ENCODE results near the gene TSR1.

The TSR1 gene

DNA sequence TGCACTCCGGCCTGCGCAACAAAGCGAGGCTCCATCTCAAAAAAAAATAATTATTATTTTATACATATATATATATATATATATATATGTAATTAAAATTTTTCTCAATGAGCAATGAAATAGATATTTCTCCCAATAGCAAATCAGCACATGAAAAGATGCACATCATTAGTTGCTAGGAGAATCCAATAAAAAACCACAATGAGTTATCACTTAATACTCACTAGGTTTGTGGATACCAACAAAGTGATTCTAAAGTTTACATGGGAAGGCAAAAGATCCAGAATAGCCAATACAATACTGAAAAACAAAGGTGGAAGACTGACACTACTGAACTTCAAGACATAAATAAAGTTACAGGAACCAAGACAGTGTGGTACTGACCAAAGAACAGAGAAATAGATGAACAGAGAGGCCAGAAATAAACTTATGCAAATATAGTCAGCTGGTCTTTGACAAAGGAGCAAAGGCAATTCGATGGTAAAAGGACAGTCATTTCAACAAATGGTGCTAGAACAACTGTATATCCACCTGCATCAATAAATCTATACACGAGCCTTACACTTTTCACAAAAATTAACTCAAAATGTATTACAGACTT is 46.3 kb downstream of the TSR1 start:
- no peak for DNase-seq (ENCODE audit: low read depth in 3 of 3, low spot score in 1 of 3)

DNA sequence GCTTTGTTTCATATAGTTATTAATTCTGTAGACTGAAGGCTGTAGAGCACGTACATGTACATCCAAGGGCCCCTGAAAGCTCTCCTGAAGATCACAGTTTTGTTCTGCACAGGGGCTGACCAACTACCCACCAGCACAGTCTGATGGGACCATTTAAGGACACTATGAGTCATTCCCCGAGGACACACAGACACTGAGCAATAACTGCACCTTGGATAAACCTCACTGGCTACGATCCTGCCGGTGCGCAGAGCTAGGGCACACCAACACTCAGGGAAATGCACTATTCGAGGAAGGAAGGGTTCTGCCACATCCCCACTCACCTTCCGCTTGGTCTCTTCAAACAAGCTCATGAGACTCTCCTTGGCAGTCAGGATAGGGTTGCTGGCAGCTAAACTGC is 53.0 kb downstream of the TSR1 start:
- DNase-seq (ENCODE audit: low read depth in 3 of 3, low spot score in 1 of 3): no peak

DNA sequence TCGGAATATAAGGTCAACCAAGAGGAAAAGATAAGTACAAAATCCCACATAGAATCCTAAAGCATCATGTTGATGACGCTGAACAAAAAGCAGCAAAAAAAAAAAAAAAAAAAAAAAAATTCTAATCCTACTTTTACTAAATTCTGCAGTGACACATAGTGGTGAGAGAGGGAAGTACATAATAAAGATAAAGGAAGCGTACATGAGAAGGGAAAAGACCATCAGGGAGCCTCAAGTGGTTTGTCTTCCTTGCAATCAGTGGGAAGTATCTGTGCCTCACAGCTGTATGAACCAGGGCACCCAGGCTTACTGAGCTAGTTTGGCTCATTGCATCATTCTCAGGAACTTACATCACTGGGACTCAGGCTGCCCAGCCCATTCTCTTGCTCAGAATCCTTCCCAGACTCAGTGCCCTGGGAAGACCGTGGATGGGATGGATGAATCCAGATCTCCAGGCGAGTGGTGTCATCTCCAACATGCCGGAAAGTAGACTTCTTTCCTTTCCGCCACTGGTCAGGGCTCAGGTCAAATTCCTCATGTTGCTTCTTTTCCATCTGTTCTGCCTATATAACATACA is 53.9 kb downstream of the TSR1 start:
- no peak for DNase-seq (ENCODE audit: low read depth in 3 of 3, low spot score in 1 of 3)

- DNase-seq (ENCODE audit: low read depth in 3 of 3, low spot score in 1 of 3): no peak
Observed at GRCh38 chr17:2279707-2280106, 56.5 kb downstream of the TSR1 start.

DNA sequence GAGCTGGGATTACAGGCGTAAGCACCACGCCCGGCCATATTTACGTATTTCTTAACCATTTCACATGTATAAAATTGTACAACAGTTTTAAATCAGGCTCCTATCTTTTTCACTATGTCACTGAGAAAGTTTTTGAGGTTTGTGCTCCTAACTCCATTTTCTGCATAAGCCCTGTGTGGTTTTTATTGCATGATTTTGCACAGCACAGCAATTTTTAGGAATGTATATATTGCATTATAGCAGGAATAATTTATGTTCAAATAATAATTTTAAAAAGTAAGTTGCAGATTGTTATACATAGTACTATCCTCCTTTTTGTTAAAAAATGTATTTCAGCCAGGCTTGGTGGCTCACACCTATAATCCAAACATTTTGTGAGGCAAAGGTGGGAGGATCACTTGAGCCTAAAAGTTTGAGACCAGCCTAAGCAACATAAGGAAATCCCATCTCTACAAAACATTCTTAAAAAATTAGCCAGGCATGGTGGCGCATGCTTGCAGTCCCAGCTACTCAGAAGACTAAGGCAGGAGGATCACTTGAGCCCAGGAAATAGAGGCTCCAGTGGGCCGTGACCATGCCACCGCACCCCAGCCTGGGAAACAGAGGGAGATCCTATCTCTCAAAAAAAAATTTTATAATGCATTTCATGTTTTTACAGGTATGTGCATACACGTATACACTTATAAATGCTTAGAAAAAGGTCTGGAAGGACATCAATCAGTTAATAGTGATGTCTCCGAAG is 58.7 kb downstream of the TSR1 start:
- DNase-seq (ENCODE audit: low read depth in 3 of 3, low spot score in 1 of 3): no peak

DNA sequence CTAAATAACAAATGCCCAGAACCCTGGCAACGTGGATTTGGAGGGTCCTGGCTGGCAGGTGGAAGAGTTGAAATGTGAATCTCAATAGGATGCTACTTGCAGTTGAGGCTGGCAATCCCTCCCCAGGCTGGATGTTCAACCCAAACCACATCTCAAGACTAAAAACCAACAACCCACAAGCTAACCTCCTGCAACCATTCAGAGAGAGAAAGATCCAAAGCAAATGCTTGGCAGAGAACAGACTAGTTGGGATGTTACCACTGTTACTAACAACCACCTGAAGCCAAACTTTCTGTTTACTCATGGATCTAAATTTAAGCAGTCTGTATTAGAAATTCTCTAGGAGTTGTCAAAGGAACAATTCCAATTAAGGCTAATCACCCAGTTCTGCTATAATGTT is 60.5 kb downstream of the TSR1 start:
- DNase-seq (ENCODE audit: low read depth in 3 of 3, low spot score in 1 of 3): no peak

DNA sequence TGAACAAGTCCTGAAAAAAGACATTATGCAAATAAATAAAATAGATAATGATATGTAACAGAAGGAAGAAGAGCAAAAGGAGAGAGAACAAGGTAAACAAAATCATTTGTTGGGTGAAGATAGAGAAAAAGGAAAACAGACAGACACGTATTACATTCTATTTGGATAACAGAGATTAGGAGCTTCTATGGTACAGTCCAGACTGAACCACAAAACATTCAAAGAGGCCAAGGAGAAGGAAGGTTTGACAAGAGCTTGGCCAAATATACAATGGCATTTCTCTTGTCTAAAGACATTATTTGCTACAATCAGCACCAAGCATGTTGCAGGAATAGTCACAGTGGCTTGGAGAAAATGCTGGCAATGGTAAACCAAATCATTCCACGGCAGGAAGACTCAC is 61.8 kb downstream of the TSR1 start:
- DNase-seq (ENCODE audit: low read depth in 3 of 3, low spot score in 1 of 3): no peak
